HUES64 (cell line): Measurements from ENCODE around the gene INHA.

Source experiments
- H3K27ac ChIP-seq: 2 replicates; pipeline ENCODE4 v1.7.0; 2013; ENCODE audit warnings: low read depth, low read length, inconsistent platforms
- H3K27me3 ChIP-seq: 2 replicates; pipeline ENCODE4 v1.6.1; 2013; ENCODE audit warnings: mild to moderate bottlenecking, low read length; ENCODE audit not compliant: insufficient read depth
- H3K36me3 ChIP-seq: 2 replicates; pipeline ENCODE4 v1.6.1; 2013; ENCODE audit warnings: mild to moderate bottlenecking, low read length; ENCODE audit not compliant: insufficient read depth
- H3K4me1 ChIP-seq: 2 replicates; pipeline ENCODE4 v1.6.1; 2013; ENCODE audit warnings: mild to moderate bottlenecking, low read length, moderate library complexity; ENCODE audit not compliant: insufficient read depth
- H3K4me3 ChIP-seq: 2 replicates; pipeline ENCODE4 v1.5.1; 2013; ENCODE audit warnings: mild to moderate bottlenecking, low read length, moderate library complexity
- H3K9ac ChIP-seq: 2 replicates; pipeline ENCODE4 v1.6.1; 2013; ENCODE audit warnings: mild to moderate bottlenecking, low read depth, low read length
- H3K9me3 ChIP-seq: 2 replicates; pipeline ENCODE4 v1.6.1; 2013; ENCODE audit warnings: low read depth, low read length; ENCODE audit not compliant: insufficient read depth
- WGBS: fragments of 150-250, 120-280 bp; methylation state at CpG from one replicate; pipeline ENCODE4 v1.1.7; 2013; ENCODE audit warnings: missing lambda C conversion rate; 5-methylcytosine and 5-hydroxymethylcytosine counted together

The INHA gene

DNA sequence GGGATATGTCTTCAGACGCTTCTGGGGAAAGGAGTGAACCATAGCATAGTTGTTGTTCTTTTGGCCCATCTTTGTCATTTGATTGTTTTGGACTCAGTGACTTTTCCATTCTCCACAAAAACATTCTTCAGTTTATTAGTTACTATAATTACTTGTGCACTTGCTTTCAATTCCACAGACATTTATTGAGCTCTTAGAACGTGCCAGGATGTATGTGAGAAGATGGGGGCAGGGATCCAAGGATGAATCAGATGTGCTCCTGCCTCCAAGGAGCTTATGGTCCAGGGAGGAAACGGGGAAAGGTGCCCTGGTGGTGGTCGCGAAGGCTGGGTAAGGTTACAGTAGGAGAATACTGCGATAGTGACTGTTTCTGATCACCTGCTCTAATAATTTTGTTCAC lies 48.4 kb downstream of the INHA start:
- Histone ChIP-seq H3K27me3 (no peaks in the 10 kb centered on the region), H3K4me3 (no peak overlapping the region), H3K27ac (no peak overlapping the region), H3K9me3 (no peaks in the 10 kb centered on the region), H3K4me1 (no peaks in the 10 kb centered on the region), H3K9ac (no peak overlapping the region), H3K36me3 (peaks cover 7% of the 10 kb centered on the region; the same call in 1 of the 2 replicates)
- WGBS = 91% methylated on average over 5 of the region's 6 CpGs

DNA sequence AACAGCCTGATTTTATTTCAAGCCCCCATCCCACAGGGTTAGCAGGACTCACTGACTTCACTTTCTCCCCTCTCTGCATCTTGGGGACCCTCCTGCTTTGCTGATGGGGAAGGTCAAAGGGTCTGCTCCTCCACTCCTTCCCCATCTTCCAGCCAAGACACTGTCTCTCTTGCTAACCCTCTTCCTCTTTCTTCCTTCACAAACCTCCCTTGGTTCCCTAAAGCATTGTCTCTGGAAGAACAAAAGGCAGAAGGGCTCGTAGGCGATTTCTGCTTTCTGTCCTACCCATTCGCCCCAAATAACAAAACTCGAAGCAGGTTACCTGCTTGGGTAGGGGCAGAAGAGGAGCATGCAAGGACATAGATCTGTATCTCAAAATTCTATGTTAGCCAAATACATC lies 49.8 kb downstream of the INHA start:
- Histone ChIP-seq H3K36me3 (no peaks in the 10 kb centered on the region), H3K4me3 (no peak overlapping the region), H3K9ac (no peak overlapping the region), H3K4me1 (0 out of 2 replicates have a peak, but pooled peaks cover 2% of the 10 kb centered on the region), H3K27ac (no peak overlapping the region), H3K27me3 (peaks cover 8% of the 10 kb centered on the region), H3K9me3 (no peaks in the 10 kb centered on the region)
- WGBS = 87% methylated on average over 4 of the region's 4 CpGs

DNA sequence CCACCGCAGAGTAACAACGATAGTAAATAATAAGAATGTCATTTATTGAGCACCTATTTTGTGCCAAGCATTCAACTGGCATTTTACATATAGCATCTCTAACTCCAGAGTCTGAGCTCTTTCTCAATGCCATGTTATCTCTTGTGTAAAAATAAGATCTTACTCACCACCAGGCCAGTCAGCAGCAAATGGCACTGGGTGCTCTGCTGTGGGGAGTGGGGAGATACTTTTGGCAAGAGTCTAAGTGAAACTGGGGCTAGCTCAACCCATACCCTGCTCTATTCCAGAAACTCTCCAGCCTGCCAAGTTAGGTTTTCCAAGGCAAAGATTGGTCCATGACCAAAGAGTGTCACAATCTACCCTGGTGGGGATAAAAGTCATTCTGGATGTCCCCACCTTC lies 50.4 kb downstream of the INHA start:
- Histone ChIP-seq H3K9me3 (no peaks in the 10 kb centered on the region), H3K9ac (no peak overlapping the region), H3K36me3 (no peaks in the 10 kb centered on the region), H3K4me3 (no peak overlapping the region), H3K4me1 (0 out of 2 replicates have a peak, but pooled peaks cover 4% of the 10 kb centered on the region), H3K27me3 (peaks cover 12% of the 10 kb centered on the region), H3K27ac (no peak overlapping the region)
- WGBS = 100% methylated on average over 1 of the region's 2 CpGs

DNA sequence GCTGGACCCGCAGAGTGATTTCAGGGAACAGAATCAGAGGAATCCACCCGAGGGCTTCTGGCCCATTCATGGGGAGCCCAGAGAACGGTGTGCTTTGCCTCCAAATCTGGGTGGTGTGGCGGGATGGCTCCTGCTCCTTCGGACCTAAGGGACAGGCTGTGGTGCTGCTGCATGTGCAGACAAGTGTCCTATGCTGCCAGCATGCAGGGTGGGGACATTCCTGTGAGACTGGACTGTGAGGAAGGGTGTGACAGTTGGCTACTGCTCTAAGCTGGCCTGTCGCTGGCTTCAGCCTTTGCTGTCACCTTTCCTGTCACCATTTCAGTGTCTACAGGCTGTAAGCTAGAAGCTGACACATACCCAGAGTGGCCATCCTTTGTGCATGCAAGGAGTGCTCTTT lies 52.5 kb downstream of the INHA start:
- Histone ChIP-seq H3K9ac (no peak overlapping the region), H3K27ac (no peak overlapping the region), H3K4me3 (no peak overlapping the region), H3K9me3 (no peaks in the 10 kb centered on the region), H3K36me3 (no peaks in the 10 kb centered on the region), H3K27me3 (peaks cover 12% of the 10 kb centered on the region), H3K4me1 (0 out of 2 replicates have a peak, but pooled peaks cover 4% of the 10 kb centered on the region)
- WGBS = 83% methylated on average over 6 of the region's 6 CpGs

DNA sequence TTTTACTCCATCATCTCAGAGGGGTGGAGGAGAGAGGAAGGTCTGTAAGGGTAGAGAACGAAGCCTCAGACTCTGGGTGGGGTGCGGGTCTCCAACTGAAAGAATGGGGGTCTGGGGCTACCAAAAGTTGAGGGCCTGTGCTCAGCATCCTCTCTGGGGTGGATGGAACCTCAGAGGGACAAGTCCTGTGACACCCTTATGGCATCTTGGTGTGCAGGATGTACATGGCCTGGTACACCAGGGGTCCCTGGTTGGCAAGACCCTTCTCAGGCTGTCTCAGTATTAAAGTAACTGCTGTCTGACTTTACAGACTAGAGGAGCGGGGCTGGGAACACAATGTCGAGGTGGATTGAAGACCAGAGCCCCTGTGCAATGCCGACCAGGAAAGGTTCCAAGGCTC lies 53.1 kb downstream of the INHA start:
- no peaks in the 10 kb centered on the region for H3K36me3 ChIP-seq
- H3K27ac ChIP-seq = no peak overlapping the region
- H3K27me3 ChIP-seq = peaks cover 12% of the 10 kb centered on the region
- no peaks in the 10 kb centered on the region for H3K9me3 ChIP-seq
- no peak overlapping the region for H3K9ac ChIP-seq
- 93% methylated on average over 5 of the region's 5 CpGs for WGBS
- 0 out of 2 replicates have a peak, but pooled peaks cover 4% of the 10 kb centered on the region for H3K4me1 ChIP-seq
- no peak overlapping the region for H3K4me3 ChIP-seq
